ENCODE results near the gene PRKCQ.

DNA sequence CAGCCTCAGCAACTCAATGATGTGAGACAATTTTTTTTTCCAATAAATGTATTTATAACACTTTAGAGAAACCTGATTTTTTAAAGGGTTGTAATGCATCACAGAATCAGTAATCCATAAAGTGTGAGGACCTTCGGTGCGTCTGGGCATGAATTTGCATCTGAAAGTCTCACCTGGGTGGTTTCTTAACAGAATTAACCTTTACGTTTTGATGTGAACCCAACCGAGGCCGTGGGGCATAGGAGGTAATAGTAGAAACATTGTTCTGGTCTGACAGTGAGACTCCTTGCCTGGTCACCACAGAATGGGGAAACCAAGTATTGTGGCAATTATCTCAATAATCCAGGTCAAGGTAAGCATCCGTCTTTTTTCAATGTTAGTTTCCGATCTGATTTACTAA is 114.6 kb downstream of the PRKCQ start:
- TF ChIP-seq, protein P1, sequence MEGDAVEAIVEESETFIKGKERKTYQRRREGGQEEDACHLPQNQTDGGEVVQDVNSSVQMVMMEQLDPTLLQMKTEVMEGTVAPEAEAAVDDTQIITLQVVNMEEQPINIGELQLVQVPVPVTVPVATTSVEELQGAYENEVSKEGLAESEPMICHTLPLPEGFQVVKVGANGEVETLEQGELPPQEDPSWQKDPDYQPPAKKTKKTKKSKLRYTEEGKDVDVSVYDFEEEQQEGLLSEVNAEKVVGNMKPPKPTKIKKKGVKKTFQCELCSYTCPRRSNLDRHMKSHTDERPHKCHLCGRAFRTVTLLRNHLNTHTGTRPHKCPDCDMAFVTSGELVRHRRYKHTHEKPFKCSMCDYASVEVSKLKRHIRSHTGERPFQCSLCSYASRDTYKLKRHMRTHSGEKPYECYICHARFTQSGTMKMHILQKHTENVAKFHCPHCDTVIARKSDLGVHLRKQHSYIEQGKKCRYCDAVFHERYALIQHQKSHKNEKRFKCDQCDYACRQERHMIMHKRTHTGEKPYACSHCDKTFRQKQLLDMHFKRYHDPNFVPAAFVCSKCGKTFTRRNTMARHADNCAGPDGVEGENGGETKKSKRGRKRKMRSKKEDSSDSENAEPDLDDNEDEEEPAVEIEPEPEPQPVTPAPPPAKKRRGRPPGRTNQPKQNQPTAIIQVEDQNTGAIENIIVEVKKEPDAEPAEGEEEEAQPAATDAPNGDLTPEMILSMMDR (CRISPR knock-in tag; IDR thresholded peaks at IDR 0.05) = no peak
- TF ChIP-seq RBM22 (optimal IDR thresholded peaks at IDR 0.05; ENCODE audit: low read length) (no peak), MYNN (CRISPR knock-in tag; IDR thresholded peaks at IDR 0.05; ENCODE audit: low read depth) (no peak), POLR2AphosphoS5 (IDR thresholded peaks at IDR 0.05; ENCODE audit: low read depth, low read length) (no peak), YY1 (IDR thresholded peaks at IDR 0.05; ENCODE audit: insufficient read depth, insufficient replicate concordance, low read depth, low read length) (no peak), ZNF773 (CRISPR knock-in tag; IDR thresholded peaks at IDR 0.05; ENCODE audit: borderline replicate concordance) (no peak)
- TF ChIP-seq, protein P2, sequence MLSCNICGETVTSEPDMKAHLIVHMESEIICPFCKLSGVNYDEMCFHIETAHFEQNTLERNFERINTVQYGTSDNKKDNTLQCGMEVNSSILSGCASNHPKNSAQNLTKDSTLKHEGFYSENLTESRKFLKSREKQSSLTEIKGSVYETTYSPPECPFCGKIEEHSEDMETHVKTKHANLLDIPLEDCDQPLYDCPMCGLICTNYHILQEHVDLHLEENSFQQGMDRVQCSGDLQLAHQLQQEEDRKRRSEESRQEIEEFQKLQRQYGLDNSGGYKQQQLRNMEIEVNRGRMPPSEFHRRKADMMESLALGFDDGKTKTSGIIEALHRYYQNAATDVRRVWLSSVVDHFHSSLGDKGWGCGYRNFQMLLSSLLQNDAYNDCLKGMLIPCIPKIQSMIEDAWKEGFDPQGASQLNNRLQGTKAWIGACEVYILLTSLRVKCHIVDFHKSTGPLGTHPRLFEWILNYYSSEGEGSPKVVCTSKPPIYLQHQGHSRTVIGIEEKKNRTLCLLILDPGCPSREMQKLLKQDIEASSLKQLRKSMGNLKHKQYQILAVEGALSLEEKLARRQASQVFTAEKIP (CRISPR knock-in tag; IDR thresholded peaks at IDR 0.05; ENCODE audit: borderline replicate concordance) = no peak

Measured in HepG2 (cell line).